Left kidney (tissue), 2 donors: ENCODE measurements around the gene AKAP6. TPM values are rescaled to one million over a fixed set of nuclear protein-coding genes. Genes with fewer than 3 reads are reported as not detected.

ENCODE experiments used
- DNase-seq: peaks from one replicate; pipeline ENCODE4 v3.0.0-alpha.2; 2013
- polyA plus RNA-seq: library from polyadenylated mRNA; unstranded; fragments of 120-200 nt; gene quantifications from one replicate; pipeline ENCODE4 v1.2.1, GENCODE V29; 2013; ENCODE audit not compliant: insufficient read length

Gene AKAP6
- polyA plus RNA-seq, 1 donor = 2.9 TPM

DNA sequence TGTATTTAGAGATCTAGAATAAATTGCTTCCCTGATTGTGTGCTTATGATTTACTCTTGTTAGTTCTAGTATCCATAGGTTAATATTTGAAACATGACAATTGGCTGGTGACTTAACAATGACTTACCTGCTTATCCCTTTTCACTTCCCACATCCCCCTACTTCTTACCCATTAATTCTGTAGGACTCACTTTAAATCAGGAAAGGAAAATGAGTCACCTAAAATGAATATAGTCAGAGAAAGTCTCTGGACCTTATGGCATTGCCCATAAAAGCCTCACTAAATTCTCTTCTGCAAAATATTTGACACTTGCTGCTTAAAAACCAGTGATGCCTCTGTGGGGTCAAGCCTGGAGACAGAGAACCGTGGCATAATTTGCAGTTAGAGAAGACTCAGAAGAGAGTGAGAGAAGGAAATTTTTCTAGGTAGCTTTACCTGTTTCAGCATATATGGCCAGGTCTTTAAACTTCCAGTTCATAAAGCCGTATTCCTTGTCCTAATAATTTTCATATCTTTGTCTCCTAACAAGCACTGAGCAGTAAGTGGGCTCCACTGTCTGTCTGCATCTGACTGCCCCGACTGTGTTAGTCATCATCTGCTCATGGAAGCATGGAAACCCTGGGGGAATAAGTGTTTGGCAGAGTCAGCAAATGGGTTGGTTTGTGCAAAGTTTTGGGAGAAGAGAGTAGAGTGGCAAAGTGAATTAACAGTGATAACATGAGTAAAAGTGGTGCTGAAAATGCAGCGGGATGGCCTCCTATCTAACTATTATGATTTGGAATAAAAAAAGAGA lies 294.4 kb downstream of the AKAP6 start:
- DNase-seq = no peak

DNA sequence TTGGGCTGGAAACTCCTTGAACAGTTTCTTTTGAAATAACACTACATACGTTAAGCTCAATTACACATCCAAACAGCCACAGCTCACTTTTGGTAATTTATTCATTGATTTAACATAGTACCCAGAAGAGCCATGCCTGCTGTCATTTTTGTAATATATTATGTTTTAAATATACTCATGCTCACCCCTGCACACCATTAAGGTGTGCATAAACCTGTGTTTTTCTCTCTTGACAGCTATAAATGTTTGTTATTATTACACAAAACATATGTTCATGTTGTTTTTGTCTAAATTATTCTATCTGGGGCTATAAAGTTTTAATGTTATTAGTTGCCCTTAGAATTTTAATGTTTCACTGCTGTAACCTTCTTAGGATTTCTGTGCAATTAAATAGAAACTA lies 296.1 kb downstream of the AKAP6 start:
- DNase-seq = no peak

DNA sequence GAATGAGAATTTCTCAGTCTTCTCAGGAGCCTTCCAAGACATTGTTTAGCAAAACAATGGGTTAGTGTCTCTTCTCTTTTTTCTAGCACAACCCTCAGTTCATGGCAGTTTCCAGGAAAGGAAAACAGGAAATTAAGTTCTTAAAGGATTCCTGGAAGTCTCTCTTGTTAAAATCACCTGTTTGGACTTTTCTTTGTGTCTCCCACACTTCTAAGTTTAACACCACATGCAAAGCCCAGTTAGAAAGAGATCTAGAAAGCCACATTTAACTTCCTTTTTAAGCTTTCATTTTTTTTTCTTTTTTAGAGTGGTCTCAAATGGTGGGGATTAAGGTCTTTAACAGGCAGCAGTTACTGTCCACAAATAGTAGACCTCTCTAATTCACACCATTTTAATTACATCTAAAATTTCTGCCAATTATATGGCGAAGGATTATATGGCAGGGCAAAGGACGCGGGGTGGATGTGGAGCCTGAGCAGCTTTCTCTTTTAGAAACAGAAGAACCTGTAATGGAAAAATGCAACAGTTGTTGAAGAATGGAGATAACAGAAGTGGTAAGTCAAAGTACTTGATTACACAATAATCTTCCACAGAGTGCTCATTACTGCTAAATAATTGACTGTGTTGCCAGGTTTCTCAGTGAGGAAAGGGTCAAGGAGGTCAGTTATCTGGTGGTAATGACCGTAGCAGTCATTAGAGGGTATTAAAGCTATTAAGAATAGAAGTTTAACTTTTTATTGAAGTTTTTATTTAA lies 298.6 kb downstream of the AKAP6 start:
- DNase-seq = no peak

DNA sequence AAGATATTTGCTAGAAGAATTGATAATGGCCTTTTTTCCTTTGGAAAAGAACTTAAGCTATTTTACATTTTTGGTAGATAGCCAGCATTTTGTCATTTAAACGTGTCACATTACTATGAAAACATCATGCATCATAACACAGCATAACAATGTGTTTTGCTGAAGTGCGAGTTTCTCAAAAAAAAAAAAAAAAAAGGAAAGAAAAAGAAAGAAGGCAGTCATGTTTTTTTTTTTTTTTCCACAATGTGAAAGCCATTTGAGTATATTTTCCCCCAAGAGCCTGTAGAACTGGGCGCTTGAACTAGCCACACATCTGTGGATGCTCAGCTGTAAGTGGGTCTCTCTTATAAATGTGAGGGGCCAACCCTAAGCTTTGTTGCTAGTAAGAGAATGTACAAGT lies 300.1 kb downstream of the AKAP6 start:
- no peak for DNase-seq

DNA sequence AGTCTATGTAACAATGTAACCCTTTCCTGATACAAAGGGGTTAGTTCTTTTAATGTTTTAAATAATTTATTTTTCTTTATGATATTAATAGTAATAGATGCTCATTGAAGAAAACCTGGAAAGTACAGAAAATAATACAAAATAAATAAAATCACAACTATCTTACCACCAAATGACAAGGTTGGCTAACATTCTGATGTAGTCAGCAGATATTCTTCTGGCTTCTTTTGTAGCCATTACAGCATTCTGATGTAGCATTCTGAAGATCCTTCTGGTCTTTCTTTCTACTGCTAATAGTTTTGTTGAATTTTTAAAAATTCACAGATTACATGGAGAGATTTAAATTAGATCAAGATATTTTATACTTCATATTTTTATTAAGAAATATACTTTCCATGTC lies 301.6 kb downstream of the AKAP6 start:
- no peak for DNase-seq

DNA sequence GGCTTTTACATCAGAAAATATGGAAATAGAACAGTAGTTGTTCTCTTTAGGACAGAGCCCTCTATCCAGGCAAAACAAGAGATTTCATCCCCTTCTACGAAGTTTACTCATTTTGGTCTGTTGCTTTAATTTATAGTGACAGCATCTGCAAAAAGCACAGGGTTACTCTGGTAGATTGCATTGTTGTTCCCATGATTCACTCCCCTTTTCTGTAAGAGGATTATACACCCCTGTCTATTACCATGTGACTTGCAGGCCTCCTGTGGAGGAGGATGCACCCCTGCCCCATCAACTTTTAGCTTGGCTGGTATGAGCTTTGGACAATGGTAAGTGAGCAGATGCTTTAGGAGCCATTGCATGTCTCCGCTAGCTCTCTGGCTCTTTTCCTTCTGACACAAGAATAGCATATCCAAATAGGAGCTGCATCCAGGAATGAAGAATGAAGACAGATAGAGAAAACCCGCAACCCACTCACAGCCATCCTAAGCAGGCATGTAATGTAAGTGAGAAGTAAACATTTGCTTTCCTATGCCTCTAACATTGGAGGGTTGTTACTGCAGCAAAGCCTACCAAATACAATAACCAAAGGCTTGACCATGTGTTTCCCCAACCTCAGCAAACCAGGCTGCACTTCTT lies 304.2 kb downstream of the AKAP6 start:
- DNase-seq = no peak

DNA sequence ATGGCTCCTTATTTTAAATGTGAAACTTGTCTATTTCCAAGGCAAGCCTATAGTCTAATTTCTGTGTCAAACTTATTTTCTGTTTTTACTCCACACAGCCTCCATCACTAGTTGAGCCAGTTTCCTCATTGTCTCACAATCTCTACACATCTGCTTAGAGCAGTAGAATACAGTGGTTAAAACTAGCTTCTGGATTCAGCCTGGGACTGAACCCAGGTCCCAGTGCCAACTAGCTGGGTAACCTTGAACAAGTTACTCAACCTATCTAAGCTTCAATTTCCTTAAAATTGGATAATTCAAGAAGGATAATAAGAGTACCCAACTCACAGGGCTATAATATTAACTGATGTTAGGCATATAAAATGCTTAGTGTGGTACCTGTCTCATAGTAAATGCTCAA lies 304.8 kb downstream of the AKAP6 start:
- DNase-seq = no peak

DNA sequence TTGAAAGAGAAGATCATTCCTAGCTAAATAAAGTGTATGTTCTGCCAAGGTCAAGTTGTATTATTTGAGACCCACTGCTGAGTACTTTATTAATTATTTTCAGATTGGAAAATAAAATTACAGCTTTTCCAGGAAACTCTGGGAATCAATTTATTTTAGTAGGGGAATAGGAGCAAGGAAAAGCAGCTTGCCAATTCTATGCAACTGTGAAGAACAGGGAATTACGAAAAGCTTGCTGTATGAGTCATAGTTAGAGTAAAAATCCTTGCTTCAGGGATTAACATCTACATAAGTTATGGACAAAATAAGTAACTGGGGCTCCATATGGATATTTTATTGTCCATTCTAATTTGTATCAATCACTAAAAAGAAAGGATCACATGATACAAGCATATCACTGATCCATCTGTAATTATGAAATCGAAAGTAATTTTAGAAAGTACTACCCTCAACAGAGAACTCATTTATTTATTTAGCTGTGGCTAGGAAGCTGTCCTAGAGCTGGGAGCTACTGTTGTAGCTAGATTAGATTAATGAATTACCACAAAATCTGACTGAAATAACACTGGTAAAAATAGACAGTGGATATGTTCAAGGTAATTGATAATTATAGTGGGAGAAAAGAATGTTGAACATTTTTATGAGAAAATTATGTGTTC lies 306.1 kb downstream of the AKAP6 start:
- DNase-seq = no peak

DNA sequence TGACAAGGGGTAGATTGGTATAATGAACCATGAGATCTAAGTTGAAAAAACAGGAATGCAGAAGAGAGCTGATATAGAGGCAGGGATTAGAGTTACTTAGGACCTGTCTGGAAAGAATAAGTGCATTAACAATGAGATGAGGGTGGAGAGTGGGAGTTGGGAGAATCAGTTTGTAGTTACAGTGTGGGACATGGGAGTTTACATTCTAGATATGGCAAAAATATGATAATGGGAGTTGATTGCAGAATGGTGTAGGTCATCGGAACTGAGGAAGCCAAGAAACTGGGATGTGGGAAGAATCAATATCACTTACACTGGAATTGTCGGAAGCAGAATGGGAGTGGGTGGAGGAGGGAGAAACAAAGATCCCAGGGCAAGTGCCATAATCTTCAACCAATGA lies 308.5 kb downstream of the AKAP6 start:
- DNase-seq = no peak

DNA sequence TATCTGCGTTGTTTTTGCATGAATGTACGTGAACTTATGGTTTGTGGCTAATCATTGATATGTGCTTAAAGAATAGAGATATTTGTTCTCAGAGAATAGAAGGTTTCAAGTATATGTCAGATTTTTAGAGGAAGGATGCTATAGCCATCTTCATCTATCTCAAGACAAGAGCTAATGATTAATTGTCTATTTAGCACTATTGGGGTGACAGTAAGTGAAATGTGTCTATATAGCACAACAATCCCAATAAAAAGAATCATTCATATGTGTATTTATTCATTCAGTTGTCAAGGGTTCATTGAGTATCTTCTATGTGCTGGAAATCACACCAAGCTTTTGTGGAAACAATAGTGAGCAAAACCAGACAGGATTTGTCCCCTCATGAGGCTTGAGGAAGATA lies 310.1 kb downstream of the AKAP6 start:
- no peak for DNase-seq

DNA sequence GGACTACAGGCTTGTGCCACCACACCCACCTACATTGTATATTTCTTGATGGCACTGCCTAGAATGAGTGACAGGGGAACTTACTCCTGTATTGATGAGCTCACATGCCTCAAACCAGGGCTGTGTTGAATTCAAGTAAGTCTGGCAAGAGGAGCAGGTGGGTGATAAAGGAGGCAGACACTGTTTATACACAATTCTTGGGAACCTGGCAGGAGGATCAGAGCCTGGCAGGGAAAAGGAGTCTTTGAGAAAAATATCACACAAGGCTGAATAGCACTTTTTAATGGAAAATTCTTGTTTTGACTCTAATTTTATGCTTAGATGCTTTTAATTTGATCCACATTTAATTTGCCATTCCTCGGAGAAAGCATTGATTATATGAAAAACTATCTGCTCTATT lies 316.5 kb downstream of the AKAP6 start:
- DNase-seq = no peak

DNA sequence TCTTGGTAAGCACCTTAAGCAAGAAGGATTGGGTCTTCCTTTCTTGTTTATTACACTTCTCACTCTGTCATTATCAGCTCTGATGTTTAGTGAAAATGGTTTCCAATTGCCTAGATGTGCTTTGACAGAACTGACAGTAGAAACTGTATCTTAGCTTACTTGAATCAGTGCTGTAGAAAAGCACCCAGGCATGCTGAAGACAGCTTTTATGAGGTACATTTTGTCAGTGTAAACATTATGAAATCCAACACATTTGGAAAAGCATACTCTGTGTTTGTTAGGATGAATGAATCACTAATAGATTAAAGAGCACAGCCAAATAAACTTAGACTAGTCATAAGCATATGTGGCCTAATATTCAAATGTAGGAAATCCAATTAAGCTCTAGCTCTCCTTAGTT lies 319.3 kb downstream of the AKAP6 start:
- DNase-seq = no peak

DNA sequence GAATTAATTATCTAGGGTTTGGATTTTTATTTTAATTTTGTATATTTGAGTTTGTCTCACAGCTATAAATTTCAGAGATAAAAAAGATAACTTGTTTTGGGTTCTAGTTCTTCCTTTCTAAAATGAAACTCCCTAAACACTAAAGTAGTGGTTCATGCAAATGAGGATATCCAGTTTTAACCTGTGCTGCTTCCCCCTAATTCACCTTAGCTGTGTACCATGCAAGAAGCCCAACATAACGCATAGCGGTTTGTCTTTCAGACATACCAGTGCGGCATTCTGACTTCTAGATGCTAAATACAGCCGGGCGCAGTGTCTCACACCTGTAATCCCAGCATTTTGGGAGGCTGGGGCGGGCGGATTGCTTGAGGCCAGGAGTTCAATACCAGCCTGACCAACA lies 320.9 kb downstream of the AKAP6 start:
- DNase-seq = no peak

DNA sequence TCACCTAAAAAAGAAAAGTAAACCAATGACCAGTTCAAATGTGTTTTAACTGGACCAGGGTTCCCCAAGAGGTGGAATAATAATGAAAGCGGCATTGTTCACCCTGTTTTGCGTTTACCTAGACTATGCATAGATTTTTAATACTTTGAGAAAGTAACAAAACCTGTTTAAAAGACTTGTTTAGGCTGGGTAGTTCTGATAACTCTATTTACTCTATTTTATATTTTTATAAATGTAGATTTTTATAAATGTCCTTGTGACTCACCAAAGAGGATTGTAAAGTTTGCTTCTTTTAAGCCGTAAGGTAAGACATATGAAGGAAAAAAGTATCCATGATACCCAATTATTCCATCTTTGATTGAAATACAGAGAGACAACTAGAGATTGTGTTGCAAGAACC lies 321.6 kb downstream of the AKAP6 start:
- DNase-seq = no peak

DNA sequence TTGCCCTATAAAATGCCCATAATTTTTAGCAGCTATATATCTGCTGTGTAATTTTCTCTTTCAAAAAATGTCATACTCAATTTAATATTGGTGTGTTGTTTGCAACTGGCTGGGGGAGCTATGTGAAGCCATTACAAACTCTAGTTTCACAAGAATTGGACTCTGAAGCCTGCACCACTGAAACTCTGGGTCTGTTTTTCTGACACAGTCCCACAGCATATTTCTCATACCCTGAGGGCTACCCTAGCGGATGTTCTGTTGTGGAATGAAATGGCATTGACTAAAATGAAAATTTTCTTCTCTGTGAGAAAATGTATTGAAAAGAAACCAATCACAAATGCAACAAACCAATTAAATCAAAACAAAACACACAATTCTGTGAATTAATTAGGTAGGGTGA lies 325.0 kb downstream of the AKAP6 start:
- no peak for DNase-seq

DNA sequence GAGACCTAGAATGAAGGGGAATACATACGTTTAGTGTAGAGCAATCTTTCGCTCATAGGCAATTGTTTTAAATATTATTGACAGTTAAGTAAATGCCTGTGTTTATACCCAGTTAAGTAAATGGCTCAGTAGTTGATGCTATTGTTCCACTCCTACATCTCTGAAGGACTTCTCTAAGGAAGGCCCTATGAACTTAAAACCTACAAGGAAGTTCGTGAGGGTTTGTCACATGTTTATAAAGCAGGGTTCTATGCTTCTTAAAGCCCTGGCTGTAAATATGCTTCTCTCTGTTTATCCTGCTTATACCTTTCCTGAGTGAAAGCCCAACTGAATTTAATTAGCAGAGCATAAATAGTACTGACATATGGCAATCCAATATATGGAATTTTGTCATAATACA lies 327.5 kb downstream of the AKAP6 start:
- no peak for DNase-seq

DNA sequence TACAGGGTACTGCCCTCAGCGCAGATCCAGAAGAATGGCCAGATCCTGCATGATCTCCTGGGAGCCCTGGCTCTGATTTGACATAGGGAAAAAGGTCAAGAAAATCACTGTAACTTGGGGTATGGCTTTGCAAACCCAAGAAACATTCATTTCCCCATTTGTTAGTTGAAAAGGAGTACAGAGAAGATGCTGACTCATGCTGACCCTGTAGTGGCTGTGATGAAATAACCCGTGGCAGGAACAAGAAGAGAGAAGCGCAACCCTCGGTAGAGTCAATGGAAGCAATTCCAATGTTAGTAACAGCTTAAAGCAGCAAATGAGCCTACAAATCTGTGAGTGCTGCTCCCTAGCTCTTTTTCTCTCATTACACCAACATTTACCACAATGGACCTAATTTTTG lies 328.0 kb downstream of the AKAP6 start:
- no peak for DNase-seq

DNA sequence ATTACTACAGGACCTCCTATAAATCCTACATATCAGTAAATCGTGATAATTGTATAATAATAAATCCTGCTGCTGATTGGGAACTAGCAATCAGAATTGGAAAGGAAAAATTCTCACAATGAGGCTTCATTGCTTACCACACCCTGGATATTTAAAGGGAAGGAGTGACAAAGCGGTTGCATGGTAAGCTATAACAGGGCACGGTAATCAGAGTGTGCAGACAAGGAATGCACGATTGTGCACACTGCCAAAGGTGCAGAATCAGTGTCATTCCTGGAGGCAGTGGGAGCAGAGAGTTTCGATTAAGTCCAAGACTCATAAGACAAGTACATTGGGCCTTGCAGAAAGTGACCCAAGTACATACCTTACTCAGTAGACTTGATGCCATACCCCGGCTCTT lies 332.1 kb downstream of the AKAP6 start:
- no peak for DNase-seq

DNA sequence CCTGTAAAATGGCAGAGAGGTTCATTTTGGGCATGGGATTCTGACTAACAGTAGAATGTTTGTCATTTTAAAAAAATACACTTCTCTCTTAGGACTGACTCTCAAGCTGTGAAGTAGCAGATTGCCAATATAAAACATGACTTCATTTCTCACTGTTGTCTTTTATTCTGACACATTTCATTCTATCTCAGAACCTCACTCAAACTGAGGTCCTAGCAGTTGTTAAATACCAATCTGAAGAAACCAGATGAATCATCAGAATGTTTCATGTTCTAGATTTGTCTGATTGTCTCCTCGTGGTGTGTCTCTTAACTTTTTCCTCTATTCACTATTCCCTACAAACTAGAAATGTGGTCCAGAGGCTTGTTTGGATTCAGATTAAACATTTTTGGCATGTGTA lies 333.1 kb downstream of the AKAP6 start:
- DNase-seq = no peak

DNA sequence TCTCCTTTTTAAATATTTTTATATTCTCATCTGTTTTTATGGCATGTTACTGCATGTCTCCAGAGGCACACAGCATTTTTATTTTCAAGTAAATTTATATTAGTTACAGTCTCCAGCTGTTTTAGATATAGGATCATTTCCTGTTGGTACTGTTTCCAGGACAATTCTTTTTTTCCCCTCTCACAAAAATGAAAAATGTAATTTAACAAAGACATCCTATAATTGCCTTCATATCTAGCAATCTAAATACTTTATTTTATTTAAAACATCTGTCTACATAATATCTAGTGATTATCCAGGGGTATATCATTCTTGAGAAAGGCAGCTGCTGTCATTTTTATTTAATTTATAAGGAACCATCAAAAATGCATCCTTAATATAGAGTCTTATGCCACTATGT lies 337.2 kb downstream of the AKAP6 start:
- no peak for DNase-seq

DNA sequence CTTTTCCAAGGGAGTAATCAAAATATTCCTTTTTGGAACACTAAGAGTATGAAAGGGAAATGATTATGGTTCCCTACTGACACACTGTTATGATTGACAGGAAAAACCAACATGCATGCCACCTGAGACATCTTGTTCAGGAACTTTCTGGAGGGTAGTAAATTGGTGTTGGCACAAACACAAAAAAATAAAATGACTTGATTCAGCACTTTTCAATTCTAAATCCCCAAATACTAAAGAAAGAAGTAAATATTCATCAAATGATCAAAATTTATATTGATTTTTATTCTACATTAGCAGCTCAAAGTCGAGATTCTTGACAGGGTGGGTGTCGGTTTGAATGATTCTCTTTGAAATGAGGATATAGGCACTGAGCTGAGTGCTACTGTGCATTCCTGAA lies 338.2 kb downstream of the AKAP6 start:
- no peak for DNase-seq

DNA sequence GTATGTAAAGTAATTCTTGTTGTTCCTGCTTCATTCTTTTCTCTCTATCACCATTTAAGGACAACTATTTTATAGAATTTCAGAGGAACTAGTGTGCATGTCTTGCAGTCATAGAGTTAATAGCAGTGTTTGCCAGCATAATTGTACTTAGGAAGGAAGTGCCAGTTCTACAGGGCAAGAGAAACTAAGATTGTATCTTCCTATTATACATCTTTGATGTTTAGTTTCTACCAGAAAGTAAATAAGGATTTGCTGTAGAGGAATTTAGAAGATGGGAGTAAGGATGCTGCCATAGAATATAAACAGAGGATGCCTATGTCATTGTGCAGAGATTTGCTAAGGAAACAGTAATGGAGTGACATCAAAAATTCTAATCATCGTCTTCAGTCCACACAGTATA lies 338.7 kb downstream of the AKAP6 start:
- DNase-seq = no peak

DNA sequence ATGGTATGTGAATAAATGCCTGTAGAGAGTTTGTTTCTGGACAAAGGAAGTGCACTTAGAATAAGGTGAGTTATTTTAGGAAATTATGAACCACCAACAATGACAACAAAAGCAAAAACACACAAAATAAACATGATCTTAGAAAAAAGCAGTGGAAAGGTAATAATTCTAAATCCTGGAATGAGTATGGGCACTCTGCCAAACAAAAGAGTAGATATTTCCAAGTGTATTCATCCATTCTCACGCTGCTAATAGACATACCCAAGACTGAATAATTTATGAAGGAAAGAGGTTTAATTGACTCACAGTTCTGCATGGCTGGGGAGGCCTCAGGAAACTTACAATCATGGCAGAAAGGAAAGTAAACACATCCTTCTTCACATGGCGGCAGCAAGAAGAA lies 340.3 kb downstream of the AKAP6 start:
- no peak for DNase-seq
